ENCODE data around the gene ENDOG.

Gene ENDOG

GRCh38 chr9:128805661-128806060 lies 12.6 kb upstream of the ENDOG start:
- DNase-seq (ENCODE audit: insufficient read length, low spot score) (no peak), FAIRE-seq (no peak)
- no peak for TF ChIP-seq CTCF (IDR thresholded peaks at IDR 0.05; ENCODE audit: insufficient read depth, missing control alignments)

- no peak for TF ChIP-seq CTCF (IDR thresholded peaks at IDR 0.05; ENCODE audit: insufficient read depth, missing control alignments)
- no peak for FAIRE-seq
These were observed 10.5 kb upstream of the ENDOG start for GRCh38 chr9:128807827-128808226.

GRCh38 chr9:128808543-128808942 lies 9.8 kb upstream of the ENDOG start:
- no peak for TF ChIP-seq CTCF (IDR thresholded peaks at IDR 0.05; ENCODE audit: insufficient read depth, missing control alignments)
- DNase-seq (ENCODE audit: insufficient read length, low spot score), result no peak
- FAIRE-seq, result no peak

More at GRCh38 chr9:128807827-128808226, 10.5 kb upstream of the ENDOG start:
- no peak for DNase-seq (ENCODE audit: insufficient read length, low spot score)

- DNase-seq (ENCODE audit: insufficient read length, low spot score), result no peak
- no peak for FAIRE-seq
- TF ChIP-seq CTCF (IDR thresholded peaks at IDR 0.05; ENCODE audit: insufficient read depth, missing control alignments), result no peak
These were observed 9.2 kb upstream of the ENDOG start for GRCh38 chr9:128809036-128809599.

- DNase-seq (ENCODE audit: insufficient read length, low spot score) (no peak), FAIRE-seq (no peak)
- no peak for TF ChIP-seq CTCF (IDR thresholded peaks at IDR 0.05; ENCODE audit: insufficient read depth, missing control alignments)
These were observed 8.5 kb upstream of the ENDOG start for GRCh38 chr9:128809831-128810230.

- TF ChIP-seq CTCF (IDR thresholded peaks at IDR 0.05; ENCODE audit: insufficient read depth, missing control alignments), result no peak
- no peak for DNase-seq (ENCODE audit: insufficient read length, low spot score)
- FAIRE-seq, result no peak
These were observed 7.4 kb upstream of the ENDOG start for GRCh38 chr9:128810873-128811272.

- no peak for TF ChIP-seq CTCF (IDR thresholded peaks at IDR 0.05; ENCODE audit: insufficient read depth, missing control alignments)
- DNase-seq (ENCODE audit: insufficient read length, low spot score), result no peak
- no peak for FAIRE-seq
These were observed 777 bp downstream of the ENDOG start for GRCh38 chr9:128818839-128819715.

Measured in D721Med (cell line).